ENCODE measurements around the gene RGS6.

DNA sequence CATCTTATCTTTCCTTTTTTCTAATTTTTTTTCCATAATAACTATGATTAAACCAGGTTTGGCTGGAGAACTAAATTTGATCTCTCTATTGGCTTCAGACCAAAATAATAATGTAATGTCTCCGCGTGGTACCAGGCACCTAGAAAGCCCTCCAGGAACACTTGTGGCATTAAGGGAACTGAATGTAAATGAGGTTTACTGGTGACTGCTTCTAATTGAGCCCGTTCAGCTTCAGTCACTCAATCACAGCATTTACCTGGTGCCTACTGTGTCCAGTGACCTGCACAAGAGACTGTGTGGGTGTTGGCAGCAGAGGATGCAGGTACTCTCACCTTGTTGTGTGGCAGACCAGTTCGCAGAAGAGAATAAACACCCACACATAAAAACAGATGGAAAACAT is 659.2 kb downstream of the RGS6 start:
- TF ChIP-seq CTCF (IDR thresholded peaks at IDR 0.05) (no peak), POLR2A (IDR thresholded peaks at IDR 0.05) (no peak)
